ENCODE measurements around the gene SYNM.
A peak's percentile ranks its signal among the peaks of the same experiment; 100 is the strongest.
"Not testable (repeated sequence)": the region's sequence is repeated elsewhere in the genome, so short reads cannot be mapped to it uniquely, and the experiment has no call there.

The SYNM gene

DNA sequence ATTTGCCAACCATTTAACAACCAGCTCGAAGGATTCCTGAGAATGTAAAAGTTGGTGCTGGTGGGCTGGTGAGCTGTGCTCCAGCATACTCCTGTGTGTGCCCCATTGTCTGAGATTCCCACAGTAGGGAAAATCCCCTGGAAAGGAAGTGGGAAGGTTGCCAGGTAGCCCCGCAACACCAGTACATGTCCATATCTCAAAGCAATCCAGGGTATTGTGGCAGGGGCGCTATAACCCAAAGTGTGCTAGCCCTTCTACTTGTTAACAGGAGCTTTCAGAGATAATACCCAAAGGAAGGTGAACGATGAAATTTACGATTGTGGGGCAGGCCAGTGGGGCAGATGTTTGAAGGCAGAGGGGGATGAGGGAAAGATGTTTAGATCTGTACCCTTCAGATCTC, 42.7 kb upstream of the SYNM start:
- no peak for DNase-seq (ENCODE audit: low read depth)
- H3K4me3 ChIP-seq (ENCODE audit: low read depth, low read length): no peak overlapping the region
- TF ChIP-seq, protein P1, sequence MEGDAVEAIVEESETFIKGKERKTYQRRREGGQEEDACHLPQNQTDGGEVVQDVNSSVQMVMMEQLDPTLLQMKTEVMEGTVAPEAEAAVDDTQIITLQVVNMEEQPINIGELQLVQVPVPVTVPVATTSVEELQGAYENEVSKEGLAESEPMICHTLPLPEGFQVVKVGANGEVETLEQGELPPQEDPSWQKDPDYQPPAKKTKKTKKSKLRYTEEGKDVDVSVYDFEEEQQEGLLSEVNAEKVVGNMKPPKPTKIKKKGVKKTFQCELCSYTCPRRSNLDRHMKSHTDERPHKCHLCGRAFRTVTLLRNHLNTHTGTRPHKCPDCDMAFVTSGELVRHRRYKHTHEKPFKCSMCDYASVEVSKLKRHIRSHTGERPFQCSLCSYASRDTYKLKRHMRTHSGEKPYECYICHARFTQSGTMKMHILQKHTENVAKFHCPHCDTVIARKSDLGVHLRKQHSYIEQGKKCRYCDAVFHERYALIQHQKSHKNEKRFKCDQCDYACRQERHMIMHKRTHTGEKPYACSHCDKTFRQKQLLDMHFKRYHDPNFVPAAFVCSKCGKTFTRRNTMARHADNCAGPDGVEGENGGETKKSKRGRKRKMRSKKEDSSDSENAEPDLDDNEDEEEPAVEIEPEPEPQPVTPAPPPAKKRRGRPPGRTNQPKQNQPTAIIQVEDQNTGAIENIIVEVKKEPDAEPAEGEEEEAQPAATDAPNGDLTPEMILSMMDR (conservative IDR thresholded peaks at IDR 0.05; ENCODE audit: low read depth, low read length): no peak

DNA sequence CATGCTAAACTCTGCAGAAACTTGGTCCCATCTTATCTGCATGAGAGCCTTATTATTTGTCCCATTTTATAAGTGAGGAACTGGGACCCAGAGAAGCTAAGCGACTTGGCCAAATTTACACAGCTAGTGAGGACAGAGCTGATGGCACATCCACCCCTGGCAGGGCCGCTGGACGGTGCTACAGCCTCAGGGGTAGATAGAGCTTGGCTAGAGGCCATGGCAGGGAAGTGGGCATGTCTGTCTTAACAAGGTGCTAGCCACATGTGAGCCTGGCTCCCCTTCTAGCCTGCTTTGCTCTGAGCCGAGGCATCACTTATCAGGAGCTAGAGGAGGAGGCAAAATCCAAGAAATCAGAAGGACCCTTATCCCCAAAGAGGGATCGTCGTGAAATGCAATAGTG, 36.7 kb upstream of the SYNM start:
- no peak overlapping the region for H3K4me3 ChIP-seq (ENCODE audit: low read depth, low read length)
- no peak for DNase-seq (ENCODE audit: low read depth)
- TF ChIP-seq, protein P1 (conservative IDR thresholded peaks at IDR 0.05; ENCODE audit: low read depth, low read length): no peak

DNA sequence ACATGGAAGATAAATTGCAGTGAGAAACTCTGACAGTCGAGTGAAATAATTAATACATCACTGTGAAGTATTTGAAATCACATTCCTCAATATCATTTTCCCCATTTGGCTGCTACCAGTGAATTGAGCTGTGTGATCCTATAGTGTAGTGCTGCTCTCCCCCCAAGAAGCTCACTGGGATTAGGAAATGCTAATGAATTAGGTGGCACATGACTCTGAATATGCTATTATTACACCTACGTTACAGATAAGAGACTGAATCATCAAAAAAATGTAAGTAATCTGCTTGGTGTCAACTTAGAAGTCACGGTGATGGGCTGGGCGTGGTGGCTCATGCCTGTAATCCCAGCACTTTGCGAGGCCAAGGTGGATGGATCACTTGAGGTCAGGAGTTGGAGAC, 34.7 kb upstream of the SYNM start:
- DNase-seq (ENCODE audit: low read depth): no peak

DNA sequence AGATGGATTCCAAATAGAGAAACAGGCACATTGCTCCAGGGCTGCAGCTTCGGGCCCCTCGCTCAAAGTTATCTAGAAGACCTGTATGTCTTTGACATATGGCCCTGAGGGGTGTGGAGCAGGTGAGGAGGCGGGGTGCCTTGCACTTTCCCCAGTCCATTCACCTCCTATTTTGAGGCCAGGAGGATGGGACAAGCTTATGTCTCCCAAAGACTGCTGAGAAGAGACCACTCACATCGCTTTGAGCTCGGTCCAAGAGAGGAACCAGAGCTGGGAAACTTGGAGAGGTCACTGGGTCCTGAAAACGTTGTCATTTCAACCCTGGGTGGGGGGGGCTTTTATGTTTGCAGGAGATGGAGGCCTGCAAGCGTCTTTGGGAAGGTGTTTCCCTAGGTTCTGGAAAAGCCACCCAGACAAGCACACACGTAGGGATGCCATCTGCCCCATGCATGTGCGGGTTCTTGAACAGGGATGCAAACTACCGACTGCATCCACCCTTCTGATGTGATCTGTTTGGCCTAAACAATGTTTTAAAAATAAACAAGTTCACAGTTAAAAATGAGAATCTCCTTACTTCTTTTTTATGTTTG, 33.7 kb upstream of the SYNM start:
- DNase-seq (ENCODE audit: low read depth): no peak
- TF ChIP-seq, protein P1 (conservative IDR thresholded peaks at IDR 0.05; ENCODE audit: low read depth, low read length): no peak
- H3K4me3 ChIP-seq (ENCODE audit: low read depth, low read length): no peak overlapping the region

More for the DNA sequence above, 34.7 kb upstream of the SYNM start:
- TF ChIP-seq, protein P1 (conservative IDR thresholded peaks at IDR 0.05; ENCODE audit: low read depth, low read length): no peak
- no peak overlapping the region for H3K4me3 ChIP-seq (ENCODE audit: low read depth, low read length)

DNA sequence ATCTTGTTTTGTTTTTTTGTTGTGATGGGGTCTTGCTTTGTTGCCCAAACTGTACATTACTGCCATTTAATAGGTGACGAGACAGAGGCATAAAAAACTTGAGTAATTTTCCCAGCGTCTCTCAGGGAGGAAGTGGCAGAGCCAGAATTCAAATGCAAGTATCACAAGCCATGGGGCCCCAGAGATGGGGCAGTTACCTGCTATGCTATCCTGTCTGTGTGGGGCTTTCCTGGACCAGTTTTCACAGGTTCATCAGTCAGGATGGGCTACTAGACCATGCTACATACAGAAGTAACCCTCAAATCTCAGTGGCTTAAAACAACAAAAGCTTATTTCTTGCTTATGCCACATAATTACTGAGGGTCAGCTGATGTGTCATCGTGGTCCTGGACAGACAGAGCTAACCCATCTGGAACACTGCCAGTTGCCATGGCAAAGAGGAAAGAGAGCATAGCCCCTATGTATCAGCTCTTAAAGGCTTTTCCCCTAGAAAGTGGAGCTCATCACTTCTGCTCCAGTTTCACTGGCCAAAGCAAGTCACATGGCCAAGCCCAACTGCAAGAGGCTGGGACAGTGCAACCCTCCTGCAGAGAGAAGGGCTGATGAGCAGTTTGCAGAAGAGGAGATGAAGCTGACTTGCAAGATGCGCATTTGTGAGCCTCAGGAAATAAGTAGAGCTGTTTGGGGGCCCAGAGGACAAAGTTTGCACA, 31.7 kb upstream of the SYNM start:
- TF ChIP-seq, protein P1 (conservative IDR thresholded peaks at IDR 0.05; ENCODE audit: low read depth, low read length): no peak
- peak; percentile 50 for DNase-seq (ENCODE audit: low read depth)

DNA sequence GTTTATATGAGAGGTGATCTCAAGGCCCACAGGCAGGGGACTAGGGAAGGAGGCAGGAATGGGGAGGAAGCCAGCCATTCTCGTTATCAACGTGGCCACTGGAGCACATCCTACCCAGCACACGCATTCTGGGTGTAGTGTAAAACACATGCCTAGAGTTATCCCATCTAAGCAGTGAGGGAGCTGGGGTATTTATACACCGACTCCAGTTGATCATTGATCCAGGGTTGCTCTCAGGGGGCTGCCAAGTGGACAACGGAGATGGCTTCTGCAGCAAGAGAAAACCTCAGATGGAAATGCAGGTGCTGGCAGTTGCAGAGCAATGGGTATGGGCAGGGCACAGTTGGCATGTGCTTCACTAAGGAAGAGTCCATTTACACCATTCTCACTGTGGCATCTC, 30.4 kb upstream of the SYNM start:
- TF ChIP-seq, protein P1 (conservative IDR thresholded peaks at IDR 0.05; ENCODE audit: low read depth, low read length): no peak
- H3K4me3 ChIP-seq (ENCODE audit: low read depth, low read length): no peak overlapping the region
- DNase-seq (ENCODE audit: low read depth): no peak

More for the DNA sequence above, 31.7 kb upstream of the SYNM start:
- no peak overlapping the region for H3K4me3 ChIP-seq (ENCODE audit: low read depth, low read length)

DNA sequence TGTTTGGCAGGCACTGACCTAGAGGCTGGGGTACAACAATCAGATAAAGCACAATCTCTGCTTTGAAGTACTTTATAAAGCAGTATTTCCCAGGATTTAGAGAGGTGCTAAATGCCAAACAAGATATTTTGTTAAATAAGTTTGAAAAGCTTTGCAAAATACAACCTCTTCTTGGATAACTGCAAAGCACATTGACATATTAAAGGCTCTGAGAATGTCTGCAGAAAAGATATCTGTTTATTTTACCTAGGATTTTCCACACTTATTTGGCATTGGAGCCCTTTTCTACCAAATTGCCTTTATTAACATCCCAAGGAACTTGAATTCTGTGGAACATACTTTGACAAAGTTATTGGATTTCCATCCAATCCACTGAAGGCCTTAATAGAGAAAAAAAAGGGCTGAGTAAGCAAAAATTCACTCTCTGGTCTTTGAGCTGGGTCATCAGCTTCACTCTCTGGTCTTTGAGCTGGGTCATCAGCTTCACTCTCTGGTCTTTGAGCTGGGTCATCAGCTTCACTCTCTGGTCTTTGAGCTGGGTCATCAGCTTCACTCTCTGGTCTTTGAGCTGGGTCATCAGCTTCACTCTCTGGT, 29.7 kb upstream of the SYNM start:
- not testable (repeated sequence) for DNase-seq (ENCODE audit: low read depth); H3K4me3 ChIP-seq (ENCODE audit: low read depth, low read length)

All from choroid plexus epithelial cell (primary cell).